GM23338 (cell line): ENCODE results near the gene ARHGDIA. TPM values are rescaled to one million over a fixed set of nuclear protein-coding genes. Genes with fewer than 3 reads are reported as not detected.

ENCODE experiments used
- ATAC-seq: fragments of 200-7000 bp; cut with Tn5 transposase; 3 replicates; pipeline ENCODE4 v1.9.1; 2020
- DNase-seq: peaks from one replicate; pipeline ENCODE4 v3.0.0-alpha.2; 2015; ENCODE audit warnings: low spot score
- H2AFZ ChIP-seq: fragments of 200-600 bp; sonication (generic); 2 replicates; pipeline ENCODE4 v1.8.0; 2016; ENCODE audit warnings: antibody characterized with exemption, mild to moderate bottlenecking, moderate library complexity
- H3F3A ChIP-seq: fragments of 200-600 bp; sonication (generic); replicated peaks from 2 replicates; pipeline ENCODE4 v1.8.0; 2017; ENCODE audit warnings: antibody characterized with exemption, mixed run types, low read depth
- H3K27ac ChIP-seq: fragments of 200-600 bp; sonication (generic); 2 replicates; pipeline ENCODE4 v1.6.1; 2016; ENCODE audit warnings: low read depth
- H3K27me3 ChIP-seq: fragments of 200-600 bp; sonication (generic); 2 replicates; pipeline ENCODE4 v1.8.0; 2016; ENCODE audit warnings: mild to moderate bottlenecking, mixed run types, moderate library complexity; ENCODE audit not compliant: insufficient read depth
- H3K36me3 ChIP-seq: fragments of 200-600 bp; sonication (generic); 2 replicates; pipeline ENCODE4 v1.8.0; 2016; ENCODE audit warnings: mild to moderate bottlenecking; ENCODE audit not compliant: insufficient read depth
- H3K4me1 ChIP-seq: fragments of 200-600 bp; sonication (generic); 2 replicates; pipeline ENCODE4 v1.8.0; 2016; ENCODE audit warnings: mild to moderate bottlenecking, moderate library complexity; ENCODE audit not compliant: insufficient read depth
- H3K4me2 ChIP-seq: fragments of 200-600 bp; sonication (generic); 2 replicates; pipeline ENCODE4 v1.7.1; 2017; ENCODE audit warnings: mixed run types
- H3K4me3 ChIP-seq: fragments of 200-600 bp; sonication (generic); 2 replicates; pipeline ENCODE4 v1.6.1; 2016; ENCODE audit warnings: mixed run types
- H3K79me2 ChIP-seq: fragments of 200-600 bp; sonication (generic); replicated peaks from 2 replicates; pipeline ENCODE4 v1.8.0; 2017; ENCODE audit warnings: mild to moderate bottlenecking; ENCODE audit not compliant: insufficient read depth
- H3K9me2 ChIP-seq: fragments of 200-600 bp; sonication (generic); 2 replicates; pipeline ENCODE4 v1.8.0; 2017; ENCODE audit not compliant: insufficient read depth
- H4K20me1 ChIP-seq: fragments of 200-600 bp; sonication (generic); replicated peaks from 2 replicates; pipeline ENCODE4 v1.8.0; 2017; ENCODE audit warnings: mild to moderate bottlenecking; ENCODE audit not compliant: insufficient read depth
- H3K27ac Mint-ChIP-seq: 2 replicates; pipeline ENCODE4 v1.8.0; 2020; ENCODE audit warnings: inconsistent platforms, mild to moderate bottlenecking, moderate library complexity, mixed read lengths
- H3K27me3 Mint-ChIP-seq: 3 replicates; pipeline ENCODE4 v1.8.0; 2022; ENCODE audit warnings: low read depth, mild to moderate bottlenecking, moderate library complexity, mixed read lengths, inconsistent platforms; ENCODE audit not compliant: insufficient read depth, poor library complexity
- H3K36me3 Mint-ChIP-seq: 3 replicates; pipeline ENCODE4 v1.8.0; 2021; ENCODE audit warnings: low read depth, mild to moderate bottlenecking, inconsistent platforms, moderate library complexity, mixed read lengths
- H3K4me1 Mint-ChIP-seq: 3 replicates; pipeline ENCODE4 v1.8.0; 2020; ENCODE audit warnings: mild to moderate bottlenecking, inconsistent platforms, mixed read lengths
- H3K4me3 Mint-ChIP-seq: 3 replicates; pipeline ENCODE4 v1.8.0; 2021; ENCODE audit warnings: moderate library complexity, mild to moderate bottlenecking, inconsistent platforms, mixed read lengths
- H3K9me3 Mint-ChIP-seq: 3 replicates; pipeline ENCODE4 v1.8.0; 2020; ENCODE audit warnings: moderate library complexity, mild to moderate bottlenecking, inconsistent platforms, mixed read lengths
- CTCF ChIP-seq, 2 experiments: fragments of 200-600 bp in 1 of 2; sonication (generic) in 1 of 2; conservative IDR thresholded peaks; 2 replicates each; pipeline versions ENCODE4 v1.5.1 to v1.6.1; 2016 to 2017; ENCODE audit warnings: antibody characterized with exemption in 2 of 2, low read depth in 2 of 2, mild to moderate bottlenecking in 2 of 2, moderate library complexity in 1 of 2
- ETS1 ChIP-seq: IDR thresholded peaks from 2 replicates; pipeline ENCODE4 v1.6.1; 2016; ENCODE audit warnings: antibody characterized with exemption
- EZH2phosphoT487 ChIP-seq: fragments of 200-600 bp; sonication (generic); IDR thresholded peaks from one replicate; pipeline ENCODE4 v1.8.1; 2018; ENCODE audit warnings: antibody characterized with exemption; ENCODE audit not compliant: unreplicated experiment
- JUNB ChIP-seq: IDR thresholded peaks from one replicate; pipeline ENCODE4 v1.6.1; 2016; ENCODE audit warnings: antibody characterized with exemption; ENCODE audit not compliant: unreplicated experiment
- NANOG ChIP-seq: IDR thresholded peaks from 2 replicates; pipeline ENCODE4 v1.6.1; 2016; ENCODE audit warnings: antibody characterized with exemption, borderline replicate concordance
- POLR2AphosphoS5 ChIP-seq: IDR thresholded peaks from 2 replicates; pipeline ENCODE4 v1.6.1; 2016; ENCODE audit warnings: antibody characterized with exemption, low read depth
- REST ChIP-seq: IDR thresholded peaks from one replicate; pipeline ENCODE4 v1.6.1; 2018; ENCODE audit warnings: antibody characterized with exemption; ENCODE audit not compliant: unreplicated experiment
- STAT1 ChIP-seq: IDR thresholded peaks from one replicate; pipeline ENCODE4 v1.6.1; 2016; ENCODE audit warnings: antibody characterized with exemption; ENCODE audit not compliant: unreplicated experiment
- ZNF114 ChIP-seq: fragments of 250-450 bp; sonication (Bioruptor Pico); IDR thresholded peaks from 2 replicates; pipeline ENCODE4 v1.5.0; 2020; ENCODE audit warnings: mild to moderate bottlenecking, moderate library complexity
- polyA plus RNA-seq: library from polyadenylated mRNA; unstranded; fragments of >200 nt; fragmentation: Nextera tagmentation; extraction: Ambion mirVana; gene quantifications from 2 replicates; pipeline ENCODE4 v1.2.1, GENCODE V29; 2016
- total RNA-seq: library from RNA; depleted of rRNA; stranded (reverse); fragments of >200 nt; shearing (Covaris generic); gene quantifications from 2 replicates; pipeline ENCODE4 v1.2.3, GENCODE V29; 2014

The ARHGDIA gene
- total and polyA plus RNA-seq, 2 experiments from 2014 or later: 125 to 140 TPM

- Histone ChIP-seq H3K27me3 (no peaks in the 10 kb centered on the region), H3K4me1 (no peaks in the 10 kb centered on the region; the same call in 1 of the 2 replicates), H3K27ac (no peak overlapping the region), H3F3A (0 out of 2 replicates have a peak, but pooled peaks cover 5% of the 10 kb centered on the region), H3K36me3 (no peaks in the 10 kb centered on the region), H3K4me2 (no peak overlapping the region), H3K9me2 (no peaks in the 10 kb centered on the region), H3K79me2 (no peaks in the 10 kb centered on the region; the same call in 1 of the 2 replicates), H4K20me1 (no peaks in the 10 kb centered on the region; the same call in 1 of the 2 replicates), H3K4me3 (no peak overlapping the region), H2AFZ (no peak overlapping the region)
- peak overlapping the region; percentile 8 for H3K27ac Mint-ChIP-seq
- H3K9me3 Mint-ChIP-seq: no peaks in the 10 kb centered on the region
- ATAC-seq (peak; percentile 65), DNase-seq (peak; percentile 69)
- H3K36me3 Mint-ChIP-seq: no peaks in the 10 kb centered on the region; the same call in 2 of the 3 replicates
- H3K4me1 Mint-ChIP-seq: peaks cover 17% of the 10 kb centered on the region
- no peak overlapping the region; the same call in 2 of the 3 replicates for H3K4me3 Mint-ChIP-seq
- TF ChIP-seq POLR2AphosphoS5: no peak
- TF ChIP-seq CTCF (conservative IDR thresholded peaks at IDR 0.05; ENCODE audit: low read depth in 2 of 2): peak; percentile 33 to 49
- peaks cover 8% of the 10 kb centered on the region for H3K27me3 Mint-ChIP-seq
These were observed 45.2 kb downstream of the ARHGDIA start for GRCh38 chr17:81825841-81826466.

- H3K27me3 ChIP-seq: no peaks in the 10 kb centered on the region
- peaks cover 5% of the 10 kb centered on the region for H3K4me1 ChIP-seq
- ATAC-seq (no peak), DNase-seq (no peak)
- H3F3A ChIP-seq: 0 out of 2 replicates have a peak, but pooled peaks cover 3% of the 10 kb centered on the region
- no peaks in the 10 kb centered on the region for H3K36me3 ChIP-seq
- no peak overlapping the region for H2AFZ ChIP-seq
- no peaks in the 10 kb centered on the region for H4K20me1 ChIP-seq
- H3K4me3 Mint-ChIP-seq: no peak overlapping the region
- no peak overlapping the region for H3K4me2 ChIP-seq
- H3K27me3 Mint-ChIP-seq: peaks cover 5% of the 10 kb centered on the region
- H3K4me1 Mint-ChIP-seq: peaks cover 16% of the 10 kb centered on the region
- H3K9me2 ChIP-seq: no peaks in the 10 kb centered on the region
- no peaks in the 10 kb centered on the region; the same call in 2 of the 3 replicates for H3K36me3 Mint-ChIP-seq
- H3K27ac ChIP-seq: no peak overlapping the region
- no peak overlapping the region for H3K4me3 ChIP-seq
- H3K27ac Mint-ChIP-seq: no peak overlapping the region
- no peaks in the 10 kb centered on the region for H3K9me3 Mint-ChIP-seq
- H3K79me2 ChIP-seq: no peaks in the 10 kb centered on the region
- TF ChIP-seq REST (no peak), NANOG (no peak), POLR2AphosphoS5 (no peak), ZNF114 (CRISPR knock-in tag) (no peak), EZH2phosphoT487 (no peak), JUNB (no peak), STAT1 (no peak), ETS1 (no peak)
These were observed 46.5 kb downstream of the ARHGDIA start for GRCh38 chr17:81824595-81824994.
